LNCAP (cell line): Measurements from ENCODE around the gene SLC7A5.

Experiments
- TF ChIP-seq, protein P1 (sequence below): fragments of 450-650 bp; IDR thresholded peaks from 2 replicates; pipeline ENCODE4 v1.5.1; 2017; ENCODE audit warnings: mild to moderate bottlenecking

Gene SLC7A5

DNA sequence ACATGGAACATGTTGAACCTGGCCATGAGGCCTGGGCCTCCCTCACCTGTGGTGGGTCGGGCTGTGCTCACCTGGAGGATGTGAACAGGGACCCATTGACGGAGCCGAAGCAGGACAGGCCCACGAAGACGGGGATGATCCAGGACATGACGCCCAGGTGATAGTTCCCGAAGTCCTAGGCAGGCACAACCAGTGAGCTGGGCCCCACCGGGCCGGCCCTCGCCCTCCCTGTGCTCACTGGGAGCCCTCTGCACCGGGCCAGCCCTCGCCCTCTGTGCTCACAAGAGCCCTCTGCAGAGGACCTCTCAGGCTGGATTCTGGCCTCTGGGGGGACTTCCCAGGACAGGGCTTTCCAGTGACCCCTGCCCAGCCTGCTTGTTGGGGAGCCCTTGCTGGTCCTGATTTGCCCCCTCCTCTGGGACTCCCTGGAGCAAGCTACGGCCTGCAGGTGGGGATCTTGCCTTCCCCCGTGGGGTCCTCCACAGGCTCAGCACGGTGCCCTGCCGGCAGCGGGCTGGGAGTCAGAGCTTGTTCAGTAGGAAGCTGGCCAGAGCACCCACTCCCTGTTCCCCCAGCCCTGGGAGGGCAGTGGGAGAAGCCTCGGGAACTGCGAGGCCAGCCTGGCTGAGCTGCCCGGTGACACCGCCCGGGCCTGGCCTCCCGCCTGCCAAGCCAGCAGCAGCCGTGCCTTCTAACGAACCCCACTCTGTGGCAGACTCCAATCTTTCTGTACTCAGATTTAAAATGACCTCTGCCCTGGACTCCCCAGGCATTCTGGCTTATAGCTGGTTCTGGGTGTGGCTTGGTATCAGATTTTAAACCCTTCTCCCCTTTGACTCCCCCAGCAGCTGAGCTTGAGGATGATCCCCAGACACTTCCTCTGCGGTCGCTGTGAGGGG, 30.4 kb downstream of the SLC7A5 start:
- TF ChIP-seq, protein P1, sequence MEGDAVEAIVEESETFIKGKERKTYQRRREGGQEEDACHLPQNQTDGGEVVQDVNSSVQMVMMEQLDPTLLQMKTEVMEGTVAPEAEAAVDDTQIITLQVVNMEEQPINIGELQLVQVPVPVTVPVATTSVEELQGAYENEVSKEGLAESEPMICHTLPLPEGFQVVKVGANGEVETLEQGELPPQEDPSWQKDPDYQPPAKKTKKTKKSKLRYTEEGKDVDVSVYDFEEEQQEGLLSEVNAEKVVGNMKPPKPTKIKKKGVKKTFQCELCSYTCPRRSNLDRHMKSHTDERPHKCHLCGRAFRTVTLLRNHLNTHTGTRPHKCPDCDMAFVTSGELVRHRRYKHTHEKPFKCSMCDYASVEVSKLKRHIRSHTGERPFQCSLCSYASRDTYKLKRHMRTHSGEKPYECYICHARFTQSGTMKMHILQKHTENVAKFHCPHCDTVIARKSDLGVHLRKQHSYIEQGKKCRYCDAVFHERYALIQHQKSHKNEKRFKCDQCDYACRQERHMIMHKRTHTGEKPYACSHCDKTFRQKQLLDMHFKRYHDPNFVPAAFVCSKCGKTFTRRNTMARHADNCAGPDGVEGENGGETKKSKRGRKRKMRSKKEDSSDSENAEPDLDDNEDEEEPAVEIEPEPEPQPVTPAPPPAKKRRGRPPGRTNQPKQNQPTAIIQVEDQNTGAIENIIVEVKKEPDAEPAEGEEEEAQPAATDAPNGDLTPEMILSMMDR: no peak

DNA sequence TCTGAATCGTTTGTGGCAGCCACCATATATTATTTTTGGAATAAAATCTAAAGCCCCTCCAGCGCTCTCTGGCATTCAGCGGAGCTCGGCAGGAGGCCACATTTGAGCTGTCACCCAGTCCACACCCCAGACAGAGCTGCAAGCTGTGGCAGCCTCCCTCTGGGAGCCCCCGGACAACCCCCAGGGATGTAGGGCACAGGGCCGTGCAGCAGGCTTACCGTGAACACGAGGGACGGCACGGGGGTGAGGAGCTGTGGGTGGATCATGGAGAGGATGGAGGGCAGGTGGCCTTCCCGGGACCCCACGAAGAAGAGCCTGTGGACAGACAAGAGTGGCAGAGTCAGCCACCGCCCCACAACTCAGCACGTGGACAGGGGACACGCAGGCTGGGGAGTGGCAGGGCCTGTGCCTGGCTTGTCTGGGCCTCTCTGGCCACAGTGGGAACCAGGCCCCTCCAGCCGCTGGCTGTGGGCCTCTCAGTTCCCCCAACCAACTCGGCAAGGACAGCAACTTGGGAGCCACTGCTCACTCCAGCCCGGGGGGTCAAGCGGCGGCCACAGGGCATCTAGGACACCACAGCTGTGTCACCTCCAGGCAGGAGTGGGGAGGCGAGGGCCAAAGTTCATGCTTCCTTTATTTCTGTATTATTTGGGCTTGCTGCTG, 31.5 kb downstream of the SLC7A5 start:
- TF ChIP-seq, protein P1: no peak

DNA sequence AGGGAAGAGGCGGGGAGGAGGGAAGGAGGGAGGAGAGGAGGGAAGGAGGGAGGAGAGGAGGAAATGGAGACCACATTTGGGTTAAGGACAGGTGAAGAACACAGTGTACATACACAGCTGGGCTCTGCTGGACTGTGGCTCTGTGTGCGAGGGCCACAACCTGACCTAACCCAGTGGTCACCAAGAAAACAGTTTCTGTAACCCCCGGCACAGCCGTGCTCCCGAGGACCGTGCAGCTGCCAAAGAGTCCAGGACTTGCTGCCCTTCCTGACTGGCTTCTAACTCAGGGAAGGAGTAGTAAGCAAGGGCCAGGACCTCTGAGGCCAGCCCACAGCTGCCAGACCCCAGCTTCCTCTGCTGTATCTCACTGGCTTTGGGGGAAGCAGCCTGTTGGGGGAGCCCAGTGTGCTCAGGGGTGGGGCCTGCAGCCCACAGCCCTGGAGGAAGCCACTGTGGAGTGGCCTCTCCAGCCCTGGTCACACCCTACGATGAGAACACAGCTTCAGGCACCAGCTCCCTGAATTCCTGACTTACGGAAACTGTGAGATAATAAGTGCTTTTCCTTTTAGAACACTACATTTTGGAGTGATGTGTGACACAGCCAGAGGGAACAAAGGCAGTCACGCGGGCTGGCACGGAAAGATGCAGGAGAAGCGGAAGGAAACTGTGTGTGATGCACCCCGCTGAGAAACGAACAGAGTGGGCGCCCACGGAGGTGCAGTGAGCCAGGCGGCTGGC, 32.3 kb downstream of the SLC7A5 start:
- TF ChIP-seq, protein P1: no peak

DNA sequence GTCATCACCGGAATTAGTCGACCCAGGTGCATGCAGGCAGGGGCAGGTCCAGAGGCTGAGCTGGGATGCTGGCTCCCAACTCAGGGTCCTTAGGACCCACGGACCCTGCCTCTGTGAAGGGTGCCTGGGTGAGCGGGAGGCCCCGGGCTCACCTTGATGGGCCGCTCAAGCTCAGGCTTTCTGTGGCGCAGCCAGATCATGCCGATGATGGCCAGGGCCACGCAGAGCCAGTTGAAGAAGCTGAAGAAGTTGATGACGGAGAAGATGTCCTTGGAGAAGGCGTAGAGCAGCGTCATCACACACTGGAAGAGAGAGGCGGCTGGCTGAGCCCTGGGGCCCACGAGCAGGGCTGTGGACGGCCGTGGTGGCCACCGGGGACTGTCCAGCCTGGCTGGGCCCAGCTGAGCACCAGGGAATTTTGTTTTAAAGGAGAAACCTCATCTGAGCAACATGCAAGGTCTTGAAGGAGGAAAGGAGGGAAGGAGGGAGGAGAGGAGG, 32.9 kb downstream of the SLC7A5 start:
- TF ChIP-seq, protein P1: no peak

DNA sequence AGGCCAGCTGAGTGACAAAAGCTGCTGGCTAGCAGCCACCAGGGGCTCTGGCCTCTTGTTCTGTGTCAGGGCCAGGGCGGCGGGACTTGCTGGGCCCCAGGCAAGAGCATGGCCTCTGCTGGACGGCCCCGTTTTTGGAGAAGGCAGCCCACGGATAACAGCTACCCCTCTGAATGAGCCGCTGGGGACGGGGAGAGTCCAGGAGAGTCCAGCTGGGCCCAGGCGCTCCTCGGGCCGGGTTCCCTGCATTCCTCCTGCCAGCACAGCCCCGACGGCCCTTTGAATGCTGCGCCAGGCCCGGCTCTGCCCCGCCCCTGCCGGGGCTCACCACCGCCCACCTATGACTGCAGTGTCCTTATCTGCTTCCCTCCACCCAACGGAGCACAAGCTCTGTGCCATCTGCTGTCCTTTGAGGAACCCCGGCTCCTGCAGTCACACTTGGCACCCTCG, 33.4 kb downstream of the SLC7A5 start:
- TF ChIP-seq, protein P1: no peak

DNA sequence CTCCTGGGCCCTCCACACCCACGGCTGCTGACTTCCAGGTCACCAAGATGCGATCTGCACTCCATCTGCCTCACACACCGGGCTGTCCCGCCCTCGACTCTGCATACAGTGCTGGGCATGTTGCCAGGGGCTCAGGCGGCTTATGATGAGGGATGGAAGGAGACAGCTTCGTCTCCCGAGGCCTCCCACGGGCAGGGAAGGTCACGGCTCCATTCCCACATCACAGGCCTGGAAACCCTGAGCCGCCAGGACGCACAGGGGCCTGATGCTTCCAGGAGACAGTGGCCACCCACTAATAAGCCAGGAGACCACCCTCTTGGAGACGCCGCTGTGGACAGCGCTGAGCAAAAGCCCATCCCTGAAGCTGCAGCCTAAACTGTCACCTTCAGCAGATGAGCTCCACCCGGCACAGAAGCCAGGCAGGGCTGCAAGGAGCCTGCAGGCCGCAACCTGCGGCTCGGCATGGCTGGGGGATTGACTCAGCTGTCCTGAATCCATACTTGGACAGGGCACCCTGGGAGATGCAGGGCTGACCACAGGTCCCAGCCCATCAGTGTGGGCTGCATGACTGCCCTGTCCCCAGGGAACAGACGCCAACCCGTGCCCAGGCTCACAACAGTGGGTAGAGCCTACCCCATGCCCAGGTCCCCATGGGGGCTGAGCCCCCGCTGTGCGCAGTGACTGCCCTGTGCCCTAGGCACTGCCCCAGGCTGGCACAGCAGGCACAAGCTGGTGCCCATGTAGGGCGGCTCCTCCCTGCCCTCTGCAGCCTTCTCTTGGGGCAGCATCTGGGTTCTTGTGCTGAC, 34.4 kb downstream of the SLC7A5 start:
- TF ChIP-seq, protein P1: no peak
